Measurements from ENCODE around the gene ZEB1.
"Not testable (repeated sequence)": the region's sequence is repeated elsewhere in the genome, so short reads cannot be mapped to it uniquely, and the experiment has no call there.

The ZEB1 gene

GRCh38 chr10:31515116-31515515, 196.1 kb downstream of the ZEB1 start:
- no peak for DNase-seq

GRCh38 chr10:31515819-31516402, 196.9 kb downstream of the ZEB1 start:
- DNase-seq: no peak

DNA sequence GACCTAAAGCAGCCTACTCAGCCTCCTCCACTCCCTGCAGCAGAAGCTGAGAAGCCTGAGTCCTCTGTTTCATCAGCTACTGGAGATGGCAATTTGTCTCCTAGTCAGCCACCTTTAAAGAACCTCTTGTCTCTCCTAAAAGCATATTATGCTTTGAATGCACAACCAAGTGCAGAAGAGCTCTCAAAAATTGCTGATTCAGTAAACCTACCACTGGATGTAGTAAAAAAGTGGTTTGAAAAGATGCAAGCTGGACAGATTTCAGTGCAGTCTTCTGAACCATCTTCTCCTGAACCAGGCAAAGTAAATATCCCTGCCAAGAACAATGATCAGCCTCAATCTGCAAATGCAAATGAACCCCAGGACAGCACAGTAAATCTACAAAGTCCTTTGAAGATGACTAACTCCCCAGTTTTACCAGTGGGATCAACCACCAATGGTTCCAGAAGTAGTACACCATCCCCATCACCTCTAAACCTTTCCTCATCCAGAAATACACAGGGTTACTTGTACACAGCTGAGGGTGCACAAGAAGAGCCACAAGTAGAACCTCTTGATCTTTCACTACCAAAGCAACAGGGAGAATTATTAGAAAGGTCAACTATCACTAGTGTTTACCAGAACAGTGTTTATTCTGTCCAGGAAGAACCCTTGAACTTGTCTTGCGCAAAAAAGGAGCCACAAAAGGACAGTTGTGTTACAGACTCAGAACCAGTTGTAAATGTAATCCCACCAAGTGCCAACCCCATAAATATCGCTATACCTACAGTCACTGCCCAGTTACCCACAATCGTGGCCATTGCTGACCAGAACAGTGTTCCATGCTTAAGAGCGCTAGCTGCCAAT, 202.2 kb downstream of the ZEB1 start:
- DNase-seq: no peak

DNA sequence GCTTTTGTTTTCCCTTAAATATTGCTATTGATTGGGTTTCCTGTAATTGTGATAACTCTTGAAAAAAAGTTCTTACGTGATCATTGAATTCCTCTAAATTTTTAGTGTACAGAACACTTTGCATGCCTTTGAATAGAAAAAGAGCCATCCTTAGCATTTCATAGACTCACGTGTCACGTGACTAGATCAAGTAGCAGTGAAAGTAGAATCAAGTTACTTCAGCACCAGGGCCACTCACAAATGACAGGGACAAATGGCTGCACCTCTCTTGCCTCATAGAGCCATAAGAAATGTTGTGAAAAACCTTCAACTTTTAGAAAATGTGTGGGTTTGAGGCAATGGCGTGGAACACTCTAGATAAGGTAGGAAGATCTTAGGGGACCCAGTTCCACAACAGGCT, 203.8 kb downstream of the ZEB1 start:
- DNase-seq: no peak

DNA sequence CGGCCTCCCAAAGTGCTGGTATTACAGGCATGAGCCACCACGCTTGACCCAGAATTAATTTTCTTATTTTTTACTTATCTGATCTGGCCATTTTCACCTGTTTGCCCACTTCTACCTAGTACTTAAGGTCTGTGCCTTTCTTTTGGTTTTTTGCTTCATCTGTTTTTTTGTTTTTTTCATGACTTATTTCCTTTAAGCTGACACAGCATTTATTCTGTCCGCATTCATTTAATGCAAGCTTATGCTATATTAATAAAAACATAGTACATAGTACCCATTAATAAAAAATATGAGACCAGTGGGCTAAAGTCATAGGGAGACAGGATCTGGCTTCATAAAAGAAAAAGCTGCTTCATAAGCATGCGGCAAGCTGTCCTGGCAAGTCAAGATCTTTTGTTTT, 205.4 kb downstream of the ZEB1 start:
- DNase-seq: no peak

DNA sequence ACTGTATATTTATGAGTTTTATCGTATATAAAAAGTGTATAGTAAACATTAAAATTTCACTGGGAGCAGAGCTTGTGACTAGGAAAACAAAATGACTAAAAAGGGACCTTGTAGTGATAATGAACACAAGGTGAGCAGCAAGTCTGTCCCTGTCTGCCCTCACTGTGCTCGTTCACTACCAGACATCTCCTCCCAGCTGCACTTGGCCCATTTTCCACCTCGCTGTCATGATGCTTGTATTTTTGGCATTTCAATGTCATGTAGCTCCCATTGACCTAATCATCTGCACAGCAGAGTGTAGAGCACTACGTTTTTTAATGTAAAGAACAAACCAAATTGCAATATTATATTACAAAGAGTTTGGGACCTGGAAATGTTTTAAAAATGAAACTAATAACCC, 207.2 kb downstream of the ZEB1 start:
- DNase-seq: no peak

GRCh38 chr10:31526681-31527080, 207.7 kb downstream of the ZEB1 start:
- DNase-seq: no peak

- DNase-seq: no peak
Observed at GRCh38 chr10:31528831-31529230, 209.8 kb downstream of the ZEB1 start.

GRCh38 chr10:31536302-31536701, 217.3 kb downstream of the ZEB1 start:
- DNase-seq: no peak

- no peak for DNase-seq
Observed at GRCh38 chr10:31549896-31550295, 230.9 kb downstream of the ZEB1 start.

- DNase-seq: no peak
Observed at GRCh38 chr10:31554556-31554955, 235.5 kb downstream of the ZEB1 start.

GRCh38 chr10:31557854-31558253, 238.8 kb downstream of the ZEB1 start:
- no peak for DNase-seq

DNA sequence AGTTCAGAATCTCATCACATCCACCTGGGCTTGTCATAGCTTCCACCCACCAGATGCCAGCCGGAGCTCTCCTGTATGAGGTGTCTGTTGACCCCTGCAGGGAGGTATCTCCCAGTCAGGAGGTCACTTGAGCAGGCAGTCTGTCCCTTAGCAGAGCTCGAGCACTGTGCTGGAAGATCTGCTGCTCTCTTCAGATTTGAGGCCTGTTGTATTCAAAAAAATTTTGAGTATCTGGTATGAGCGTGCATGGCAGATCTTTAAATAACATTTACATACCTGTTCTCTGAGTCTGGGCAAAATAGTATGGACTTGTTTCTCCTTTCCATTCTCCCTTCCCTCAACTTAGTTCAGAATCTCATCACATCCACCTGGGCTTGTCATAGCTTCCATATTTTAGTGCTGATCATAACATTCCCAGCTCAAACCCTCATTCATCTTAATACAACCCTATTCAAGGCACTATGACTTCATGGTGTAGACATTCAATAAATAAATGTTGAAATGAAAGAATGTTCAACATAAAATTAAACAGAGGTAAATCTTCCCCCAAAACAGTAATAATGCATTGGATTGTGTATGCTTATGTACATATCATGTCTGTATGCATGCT, 249.3 kb downstream of the ZEB1 start:
- DNase-seq: not testable (repeated sequence)

- no peak for DNase-seq
Observed at GRCh38 chr10:31574577-31574976, 255.6 kb downstream of the ZEB1 start.

GRCh38 chr10:31578181-31578852, 259.3 kb downstream of the ZEB1 start:
- no peak for DNase-seq

DNA sequence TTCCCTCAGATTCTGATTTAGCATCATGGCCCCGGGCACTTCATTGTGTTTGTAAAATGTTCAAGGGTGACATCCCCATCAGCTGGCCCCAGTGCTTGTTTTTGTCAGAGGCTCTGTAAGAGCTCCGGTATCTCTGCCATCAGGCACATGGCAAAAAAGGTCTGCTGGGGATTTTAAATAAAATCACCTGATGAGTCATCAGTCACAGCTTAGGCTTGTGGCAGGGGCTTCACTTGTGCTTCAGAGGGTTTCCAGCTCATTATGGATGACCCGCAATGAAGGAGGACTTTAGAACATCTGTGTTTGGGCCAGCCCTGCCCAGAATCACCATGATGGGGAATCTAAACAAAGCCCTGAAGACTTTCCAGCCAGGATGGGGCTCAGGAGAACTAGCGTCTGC, 259.9 kb downstream of the ZEB1 start:
- no peak for DNase-seq
